ENCODE results near the gene CACNA2D4. TPM values are rescaled to one million over a fixed set of nuclear protein-coding genes. Genes with fewer than 3 reads are reported as not detected.

Gene CACNA2D4
- total RNA-seq, 1 donor from 2014 or later: 3.4 TPM

GRCh38 chr12:1815814-1816729, 102.4 kb downstream of the CACNA2D4 start:
- no peak for DNase-seq (ENCODE audit: low spot score)

DNA sequence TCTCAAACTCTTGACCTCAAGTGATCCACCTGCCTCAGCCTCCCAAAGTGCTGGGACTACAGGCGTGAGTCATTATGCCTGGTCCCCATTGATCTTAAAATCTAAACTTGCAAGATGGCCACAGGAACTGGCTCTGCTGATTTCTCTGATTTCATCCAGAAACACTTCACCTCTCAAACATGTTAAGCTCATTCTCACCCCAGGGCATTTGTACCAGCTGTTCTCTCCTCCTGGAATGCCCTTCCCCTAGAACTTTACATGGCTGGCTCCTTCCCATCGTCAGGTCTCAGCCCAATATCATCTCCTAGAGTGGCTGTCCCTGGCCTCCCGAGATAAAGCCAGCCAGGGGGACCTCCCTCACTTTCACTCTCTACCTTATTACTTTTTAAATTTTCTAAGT, 103.3 kb downstream of the CACNA2D4 start:
- DNase-seq (ENCODE audit: low spot score): no peak

DNA sequence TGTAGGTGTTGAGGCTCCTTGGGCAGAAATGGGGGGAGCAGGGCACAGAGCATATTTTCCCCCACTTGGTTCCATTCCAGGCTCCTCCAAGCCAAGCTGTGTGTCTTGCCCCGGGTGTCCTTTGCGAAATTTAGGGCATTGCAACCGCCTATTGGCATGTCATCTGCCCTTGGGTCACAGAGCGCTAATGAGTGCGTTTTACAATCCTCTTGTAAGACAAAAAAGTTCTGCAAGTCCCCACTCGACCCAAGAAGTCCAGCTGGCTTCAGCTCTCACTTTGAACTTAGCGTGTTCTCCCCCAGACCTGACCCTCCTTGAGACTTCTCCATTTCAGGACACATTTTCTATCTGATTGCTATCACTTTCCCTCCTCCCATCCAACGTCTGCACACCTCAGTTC, 104.2 kb downstream of the CACNA2D4 start:
- no peak for DNase-seq (ENCODE audit: low spot score)

- no peak for DNase-seq (ENCODE audit: low spot score)
These were observed 105.7 kb downstream of the CACNA2D4 start for GRCh38 chr12:1812650-1813302.

DNA sequence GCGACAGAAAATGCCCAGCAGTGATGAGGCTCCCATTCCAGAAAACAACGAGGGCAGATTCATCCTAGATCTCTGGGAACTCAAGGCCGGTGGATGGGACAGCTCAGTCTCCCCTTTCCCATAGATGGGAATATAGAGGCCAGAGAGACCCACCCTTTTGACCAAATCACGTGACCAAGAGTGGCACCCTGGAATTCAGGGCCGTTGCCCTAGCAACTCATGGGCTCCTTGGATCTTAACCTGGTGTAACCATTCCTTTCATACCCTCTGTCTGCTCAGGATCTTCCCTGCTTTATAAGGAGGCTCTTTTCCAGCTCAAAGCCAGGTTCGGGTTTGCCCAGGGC, 106.5 kb downstream of the CACNA2D4 start:
- no peak for DNase-seq (ENCODE audit: low spot score)

DNA sequence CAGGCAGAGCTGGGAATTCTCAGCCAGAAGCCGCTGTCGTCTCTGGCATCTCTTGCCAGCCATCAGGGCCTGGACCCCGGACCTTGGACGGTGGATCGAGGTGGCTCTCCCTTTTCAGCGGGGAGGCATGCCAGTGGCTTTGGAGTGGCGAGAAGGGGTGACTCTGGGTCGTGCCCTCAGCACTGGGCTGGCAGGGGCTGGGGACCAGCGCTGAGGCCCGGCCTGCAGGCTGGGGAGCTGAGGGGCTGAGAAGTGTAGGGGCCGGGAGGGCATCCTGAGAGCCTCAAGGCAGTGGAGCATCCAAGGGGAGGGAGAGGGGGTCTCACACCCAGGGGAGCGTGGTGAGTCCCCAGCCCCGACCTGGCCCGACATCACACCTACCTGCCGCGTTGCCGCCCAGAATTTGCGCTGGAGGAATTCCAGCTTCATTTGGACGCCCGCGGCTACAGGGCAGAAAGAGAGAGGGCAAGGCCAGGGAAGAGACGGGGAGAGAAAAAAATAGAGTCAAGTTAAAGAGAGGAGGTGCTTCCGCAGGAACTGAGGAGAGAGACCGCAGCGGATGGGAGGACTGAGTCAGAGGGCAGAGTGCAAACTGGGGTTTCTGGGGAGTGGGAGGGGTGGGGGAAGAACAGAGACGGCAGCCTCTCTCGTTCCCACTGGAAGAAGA, 107.0 kb downstream of the CACNA2D4 start:
- DNase-seq (ENCODE audit: low spot score): no peak

- no peak for DNase-seq (ENCODE audit: low spot score)
These were observed 107.5 kb downstream of the CACNA2D4 start for GRCh38 chr12:1810931-1811280.

DNA sequence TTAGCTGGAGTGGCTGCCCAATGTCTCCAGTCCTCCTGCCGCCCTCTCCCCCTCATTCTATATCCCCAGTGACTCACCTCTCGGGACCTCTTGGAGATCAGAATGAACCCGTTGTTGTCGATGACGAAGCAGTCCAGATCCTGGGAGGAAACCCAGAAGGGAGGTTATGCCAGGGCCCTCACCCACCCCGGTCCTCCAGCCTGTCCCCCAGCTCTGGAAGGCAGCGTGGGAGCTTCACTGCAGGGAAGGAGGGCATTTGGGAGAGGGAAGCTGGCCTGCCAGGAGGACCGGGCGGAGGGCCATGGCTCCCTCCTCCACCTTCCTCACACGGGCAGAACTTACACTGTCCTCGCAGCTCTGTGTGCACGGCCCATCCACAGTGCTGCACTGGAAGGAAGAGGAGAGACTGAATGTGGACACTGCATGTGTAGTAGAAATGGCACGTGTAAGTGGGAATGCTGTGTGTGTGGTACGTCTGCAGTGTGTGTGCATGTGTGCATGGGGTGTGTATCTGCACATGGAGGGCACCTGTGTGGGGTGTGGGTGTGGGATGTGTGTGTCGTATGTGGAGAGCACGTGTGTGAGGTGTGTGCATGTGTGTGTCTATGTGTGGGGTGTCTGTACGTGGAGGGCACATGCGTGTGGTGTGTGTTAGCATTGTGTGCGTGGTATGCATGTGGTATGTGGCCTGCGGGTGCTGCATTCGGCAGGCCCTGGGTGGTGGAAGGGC, 108.1 kb downstream of the CACNA2D4 start:
- no peak for DNase-seq (ENCODE audit: low spot score)

GRCh38 chr12:1809591-1810190, 108.8 kb downstream of the CACNA2D4 start:
- no peak for DNase-seq (ENCODE audit: low spot score)

- DNase-seq (ENCODE audit: low spot score): no peak
These were observed 109.5 kb downstream of the CACNA2D4 start for GRCh38 chr12:1808798-1809480.

GRCh38 chr12:1808036-1808797, 110.2 kb downstream of the CACNA2D4 start:
- DNase-seq (ENCODE audit: low spot score): no peak

DNA sequence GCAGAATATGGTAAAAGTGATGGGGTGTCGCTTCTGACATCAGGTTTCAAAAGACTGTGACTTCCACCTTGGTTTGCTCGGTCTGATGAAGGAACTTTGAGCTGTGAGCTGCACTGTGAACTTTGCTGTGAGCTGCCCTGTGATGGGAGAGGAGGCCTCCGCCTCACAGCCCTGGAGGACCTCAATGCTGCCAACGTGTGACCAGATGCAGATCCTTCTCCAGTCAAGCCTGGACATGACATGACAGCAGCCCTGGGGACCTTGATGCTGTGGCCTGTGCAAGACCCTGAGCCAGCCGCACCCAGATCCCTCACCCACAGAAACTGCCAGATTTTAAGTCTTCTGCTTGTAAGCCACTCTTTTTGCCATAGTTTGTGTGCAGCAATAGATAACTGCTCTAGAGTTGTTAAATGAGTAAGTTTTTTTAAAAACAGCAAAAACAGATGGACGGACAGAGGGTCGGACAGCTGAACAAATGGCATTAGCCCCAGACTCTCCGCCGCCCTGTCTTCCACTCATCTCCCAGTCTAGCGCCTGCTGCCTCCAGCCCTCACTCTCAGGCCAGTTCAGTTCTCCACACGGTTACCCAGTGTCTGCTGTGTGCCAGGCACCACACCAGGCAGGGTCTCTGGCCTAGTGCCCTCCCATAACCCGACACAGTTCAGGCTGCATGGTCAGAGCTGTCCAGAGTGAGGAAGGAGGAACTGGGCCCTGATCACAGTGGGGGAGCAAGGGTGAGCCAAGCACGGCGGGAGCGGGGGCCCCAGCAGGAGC, 111.2 kb downstream of the CACNA2D4 start:
- DNase-seq (ENCODE audit: low spot score): no peak

DNA sequence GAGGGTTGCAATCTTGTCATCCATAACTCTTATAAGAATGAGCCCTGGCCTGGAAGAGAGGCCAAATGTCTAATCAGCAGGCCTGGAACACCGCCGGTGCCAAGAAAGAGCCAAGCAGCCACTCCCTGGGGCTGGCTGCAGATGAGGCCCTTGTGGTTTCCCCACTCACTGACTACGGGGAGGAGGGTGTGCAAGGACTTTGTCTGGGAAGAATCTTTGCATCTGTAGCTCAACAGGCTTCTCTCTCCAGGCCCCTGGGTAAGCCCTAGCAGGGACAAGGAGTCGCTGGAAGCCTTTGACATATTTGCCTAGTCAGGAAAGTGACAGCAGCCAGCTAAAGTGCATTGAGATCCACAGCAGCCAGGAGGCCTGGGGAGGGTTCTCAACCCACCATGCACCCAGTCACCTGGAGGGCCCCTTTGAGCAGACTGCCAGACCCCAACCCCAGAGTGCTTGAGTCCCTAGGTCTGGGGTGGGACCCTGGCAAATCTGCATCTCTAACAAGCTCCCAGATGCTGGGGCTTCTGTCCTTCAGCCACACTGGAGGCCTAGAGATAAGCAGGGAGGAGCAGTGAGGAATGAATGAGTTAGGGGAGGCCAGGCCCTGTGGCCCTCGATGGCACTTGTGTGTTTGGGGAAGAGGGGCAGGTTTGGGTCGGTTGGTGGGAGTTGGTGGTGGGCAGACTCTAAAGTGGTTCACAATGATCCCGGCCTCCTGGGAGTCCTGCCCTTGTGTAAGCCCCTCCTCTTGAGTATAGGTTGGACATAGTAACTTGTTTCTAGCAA, 112.0 kb downstream of the CACNA2D4 start:
- DNase-seq (ENCODE audit: low spot score): no peak

GRCh38 chr12:1805441-1806081, 112.9 kb downstream of the CACNA2D4 start:
- DNase-seq (ENCODE audit: low spot score): no peak

DNA sequence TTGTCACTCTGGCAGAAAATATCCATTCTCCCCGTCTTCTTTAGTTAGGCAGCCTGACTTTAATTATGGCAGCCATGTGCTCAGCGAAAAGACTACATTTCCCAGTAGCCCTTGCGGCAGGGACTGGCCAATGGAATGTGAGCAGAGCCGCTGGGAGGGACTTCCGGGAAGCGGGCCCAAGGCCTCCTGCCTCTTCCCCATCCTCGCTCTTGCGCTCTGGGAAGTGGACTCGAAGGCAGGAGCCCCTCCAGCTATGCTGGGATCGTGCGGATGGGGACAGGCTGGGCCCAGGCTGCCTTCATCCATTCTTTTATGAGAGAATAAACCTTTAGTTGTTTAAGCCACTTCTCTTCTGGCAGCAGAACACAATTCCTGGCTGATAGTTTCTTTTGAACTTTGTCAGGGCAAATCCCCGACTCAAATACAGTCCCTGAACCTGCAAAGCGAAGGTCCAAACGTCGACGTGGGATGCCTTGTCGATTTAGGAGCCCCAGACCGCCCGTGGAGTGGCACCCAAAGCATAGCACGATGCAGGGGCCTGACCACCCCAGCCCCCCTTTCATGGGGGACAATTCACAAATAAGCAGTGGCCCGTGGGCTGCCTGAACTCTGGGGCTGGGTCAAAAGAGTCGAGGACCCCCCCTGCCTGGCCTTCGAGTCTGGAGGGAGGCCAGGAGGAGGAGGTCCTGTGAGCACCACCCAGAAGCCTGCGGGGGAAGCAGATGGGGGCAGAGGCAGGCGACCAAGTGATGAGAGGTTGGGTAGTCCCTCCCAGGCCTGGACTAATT, 113.7 kb downstream of the CACNA2D4 start:
- peak; percentile 85 for DNase-seq (ENCODE audit: low spot score)

GRCh38 chr12:1803736-1804135, 114.7 kb downstream of the CACNA2D4 start:
- DNase-seq (ENCODE audit: low spot score): no peak

GRCh38 chr12:1801303-1801975, 117.0 kb downstream of the CACNA2D4 start:
- peak; percentile 36 for DNase-seq (ENCODE audit: low spot score)
